A673 (cell line): Measurements from ENCODE around the gene ALG5.

Source experiments
- EZH2 ChIP-seq: fragments of 200-600 bp; sonication (generic); IDR thresholded peaks from 2 replicates; pipeline ENCODE4 v1.6.1; 2017; ENCODE audit warnings: borderline replicate concordance, low read depth, mild to moderate bottlenecking, mixed read lengths, antibody characterized with exemption, low read length; ENCODE audit not compliant: poor library complexity, severe bottlenecking
- TF ChIP-seq, protein P1 (sequence below): fragments of 300-800, 200-600 bp; sonication (generic); conservative IDR thresholded peaks from 2 replicates; pipeline ENCODE4 v1.5.1; 2017; ENCODE audit warnings: low read depth, mild to moderate bottlenecking, antibody characterized with exemption, low read length, moderate library complexity, mixed read lengths

DNA sequence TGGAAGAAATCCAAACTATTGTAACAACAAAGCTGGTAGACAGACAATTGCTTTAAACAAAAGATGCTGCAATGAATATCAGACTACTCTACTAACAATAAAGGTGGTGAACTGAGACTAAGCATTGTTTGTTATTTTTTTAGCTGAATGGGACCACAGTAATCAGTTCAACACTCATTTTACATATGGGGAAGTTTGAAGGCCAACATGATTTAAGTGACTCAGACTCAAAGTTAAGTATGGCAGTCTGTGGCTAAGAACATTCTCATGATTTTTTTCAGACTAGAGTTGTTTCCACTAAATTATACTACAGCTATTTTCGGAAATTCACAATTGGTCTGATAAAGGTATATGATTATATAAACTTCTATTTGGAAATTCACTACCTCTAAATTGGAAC is 11.9 kb upstream of the ALG5 start:
- TF ChIP-seq, protein P1, sequence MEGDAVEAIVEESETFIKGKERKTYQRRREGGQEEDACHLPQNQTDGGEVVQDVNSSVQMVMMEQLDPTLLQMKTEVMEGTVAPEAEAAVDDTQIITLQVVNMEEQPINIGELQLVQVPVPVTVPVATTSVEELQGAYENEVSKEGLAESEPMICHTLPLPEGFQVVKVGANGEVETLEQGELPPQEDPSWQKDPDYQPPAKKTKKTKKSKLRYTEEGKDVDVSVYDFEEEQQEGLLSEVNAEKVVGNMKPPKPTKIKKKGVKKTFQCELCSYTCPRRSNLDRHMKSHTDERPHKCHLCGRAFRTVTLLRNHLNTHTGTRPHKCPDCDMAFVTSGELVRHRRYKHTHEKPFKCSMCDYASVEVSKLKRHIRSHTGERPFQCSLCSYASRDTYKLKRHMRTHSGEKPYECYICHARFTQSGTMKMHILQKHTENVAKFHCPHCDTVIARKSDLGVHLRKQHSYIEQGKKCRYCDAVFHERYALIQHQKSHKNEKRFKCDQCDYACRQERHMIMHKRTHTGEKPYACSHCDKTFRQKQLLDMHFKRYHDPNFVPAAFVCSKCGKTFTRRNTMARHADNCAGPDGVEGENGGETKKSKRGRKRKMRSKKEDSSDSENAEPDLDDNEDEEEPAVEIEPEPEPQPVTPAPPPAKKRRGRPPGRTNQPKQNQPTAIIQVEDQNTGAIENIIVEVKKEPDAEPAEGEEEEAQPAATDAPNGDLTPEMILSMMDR: no peak
- no peak for TF ChIP-seq EZH2
